Ovary (tissue), 9 donors: ENCODE results near the gene FN3K. TPM values are rescaled to one million over a fixed set of nuclear protein-coding genes. Genes with fewer than 3 reads are reported as not detected.

ENCODE experiments used
- DNase-seq, 5 donors: peaks; one replicate each; pipeline ENCODE4 v3.0.0-alpha.2; 2019 to 2020
- H3K27ac ChIP-seq, 2 donors: fragments of 200-600 bp; one replicate each; pipeline versions ENCODE4 v1.5.1 to v1.8.0; 2019 to 2022
- H3K27me3 ChIP-seq: fragments of 200-600 bp; one replicate; pipeline ENCODE4 v1.8.0; 2022
- H3K36me3 ChIP-seq: fragments of 200-600 bp; sonication (generic); one replicate; pipeline ENCODE4 v1.5.1; 2019
- H3K4me1 ChIP-seq: one replicate; pipeline ENCODE4 v1.8.1; 2013; ENCODE audit warnings: mild to moderate bottlenecking, moderate library complexity; ENCODE audit not compliant: insufficient read depth
- H3K4me3 ChIP-seq: fragments of 200-600 bp; sonication (generic); one replicate; pipeline ENCODE4 v1.5.1; 2017
- H3K9me3 ChIP-seq, 2 donors: fragments of 200-600 bp in 1 of 2; sonication (generic) in 1 of 2; one replicate each; pipeline versions ENCODE4 v1.5.1 to v1.8.1; 2013 to 2019; ENCODE audit warnings: mild to moderate bottlenecking in 1 of 2, moderate library complexity in 1 of 2
- EP300 ChIP-seq: sonication (generic); formaldehyde crosslinking; IDR thresholded peaks from one replicate; pipeline ENCODE4 v1.6.1; 2017; ENCODE audit warnings: antibody characterized with exemption
- POLR2A ChIP-seq: fragments of 450-650 bp; IDR thresholded peaks from one replicate; pipeline ENCODE4 v1.6.1; 2017; ENCODE audit warnings: antibody characterized with exemption, mild to moderate bottlenecking, moderate library complexity
- WGBS, 3 donors: extraction: QIAGEN DNeasy Blood & Tissue Kit in 1 of 3; methylation state at CpG; one replicate each; pipeline versions ENCODE4 v1.1.5 to v1.1.7; 2013 to 2017; 5-methylcytosine and 5-hydroxymethylcytosine counted together
- intact Hi-C, 4 donors: fragments of 100-400 bp; cut with DNase I; formaldehyde crosslinking; loops; one replicate each; pipeline versions ENCODE4 v1.11.0 to v1.15.1; 2022 to 2023
- polyA plus RNA-seq, 2 donors: library from polyadenylated mRNA; stranded (reverse); fragments of 200-250 nt in 1 of 2; fragments of 350-450 nt in 1 of 2; fragmentation: Illumina TruSeq in 1 of 2; extraction: RNeasy Lipid Tissue Mini Kit (QIAGEN cat#74804) in 1 of 2; gene quantifications; one replicate each; pipeline ENCODE4 v1.2.3, GENCODE V29; 2013 to 2014
- total RNA-seq, 7 donors: library from RNA; depleted of rRNA in 2 of 7; stranded (reverse); fragments of >200 nt in 2 of 7; fragmentation: NEBNext Ultra II Directional in 3 of 7; extraction: Animal tissue kit (Norgen Biotek cat#: 25700) in 3 of 7; gene quantifications; one replicate each; pipeline versions ENCODE4 v1.1.0 to v1.2.4, GENCODE V29; 2016 to 2023
- TF ChIP-seq, protein P1 (sequence below), 3 donors: fragments of 450-650 bp in 2 of 3; fragments of 200-600 bp in 1 of 3; IDR thresholded peaks; one replicate each; pipeline versions ENCODE4 v1.5.1 to v1.8.0; 2016 to 2022; ENCODE audit warnings: antibody characterized with exemption in 3 of 3, mild to moderate bottlenecking in 1 of 3
- donor health status: DM: no; HTN: no; CAD: no; lungs with moderate emphysema.
- donor health status: DM: no; HTN: no; CAD: no.
- donor health status: Bipolar disorder and iron deficiency.
- donor health status: DM: yes; HTN: yes; CAD: no.
- donor health status: DM: no; HTN: no; CAD: no.
- donor health status: DM: yes; HTN: yes; CAD: no.

The FN3K gene
- total and polyA plus RNA-seq, 9 donors = 12.0 to 106 (median 30.1) TPM

GRCh38 chr17:82692268-82692667 is 43.1 kb upstream of the FN3K start:
- no peak for DNase-seq
- intact Hi-C loops = no loop called here
- peaks cover 7% of the 10 kb centered on the region for H3K4me1 ChIP-seq
- WGBS, 3 donors = 67 to 73% (median 71%) methylated on average over 15 to 16 of the region's 16 CpGs
- no peak for TF ChIP-seq EP300
- no peak for TF ChIP-seq POLR2A
- TF ChIP-seq, protein P1, sequence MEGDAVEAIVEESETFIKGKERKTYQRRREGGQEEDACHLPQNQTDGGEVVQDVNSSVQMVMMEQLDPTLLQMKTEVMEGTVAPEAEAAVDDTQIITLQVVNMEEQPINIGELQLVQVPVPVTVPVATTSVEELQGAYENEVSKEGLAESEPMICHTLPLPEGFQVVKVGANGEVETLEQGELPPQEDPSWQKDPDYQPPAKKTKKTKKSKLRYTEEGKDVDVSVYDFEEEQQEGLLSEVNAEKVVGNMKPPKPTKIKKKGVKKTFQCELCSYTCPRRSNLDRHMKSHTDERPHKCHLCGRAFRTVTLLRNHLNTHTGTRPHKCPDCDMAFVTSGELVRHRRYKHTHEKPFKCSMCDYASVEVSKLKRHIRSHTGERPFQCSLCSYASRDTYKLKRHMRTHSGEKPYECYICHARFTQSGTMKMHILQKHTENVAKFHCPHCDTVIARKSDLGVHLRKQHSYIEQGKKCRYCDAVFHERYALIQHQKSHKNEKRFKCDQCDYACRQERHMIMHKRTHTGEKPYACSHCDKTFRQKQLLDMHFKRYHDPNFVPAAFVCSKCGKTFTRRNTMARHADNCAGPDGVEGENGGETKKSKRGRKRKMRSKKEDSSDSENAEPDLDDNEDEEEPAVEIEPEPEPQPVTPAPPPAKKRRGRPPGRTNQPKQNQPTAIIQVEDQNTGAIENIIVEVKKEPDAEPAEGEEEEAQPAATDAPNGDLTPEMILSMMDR (IDR thresholded peaks at IDR 0.05) = no peak
- no peaks in the 10 kb centered on the region for H3K27me3 ChIP-seq
- no peaks in the 10 kb centered on the region for H3K9me3 ChIP-seq
- no peaks in the 10 kb centered on the region for H3K36me3 ChIP-seq
- no peak overlapping the region for H3K4me3 ChIP-seq
- no peak overlapping the region for H3K27ac ChIP-seq

- 93 to 95% (median 94%) methylated on average over 22 of the region's 22 CpGs for WGBS, 3 donors
- no peaks in the 10 kb centered on the region for H3K27me3 ChIP-seq
- peaks cover 9% of the 10 kb centered on the region for H3K4me1 ChIP-seq
- intact Hi-C loops = no loop called here
- no peak overlapping the region for H3K27ac ChIP-seq
- DNase-seq = no peak
- TF ChIP-seq EP300 (no peak), POLR2A (no peak)
- TF ChIP-seq, protein P1 (IDR thresholded peaks at IDR 0.05) = no peak
- no peaks in the 10 kb centered on the region for H3K36me3 ChIP-seq
- H3K4me3 ChIP-seq = no peak overlapping the region
- H3K9me3 ChIP-seq = no peaks in the 10 kb centered on the region
Observed at GRCh38 chr17:82693168-82693867, 42.1 kb upstream of the FN3K start.

DNA sequence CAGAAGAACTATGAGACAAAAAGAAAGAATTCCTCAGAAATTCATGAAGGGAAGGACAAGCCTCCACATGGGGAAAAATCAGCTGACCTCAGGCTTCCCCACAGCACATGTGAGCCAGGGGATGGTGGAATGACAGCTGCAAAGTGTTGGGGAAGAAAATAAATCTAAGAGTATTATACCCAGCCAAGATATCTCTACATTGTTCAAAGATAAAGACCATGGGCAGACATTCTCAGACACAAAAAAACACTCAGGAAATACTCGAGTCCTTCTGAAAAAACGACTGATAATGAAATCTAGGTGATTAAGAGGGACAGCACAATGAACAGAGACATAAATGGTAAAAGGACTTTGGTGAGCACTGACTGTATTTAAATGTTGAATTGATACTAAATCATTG is 40.8 kb upstream of the FN3K start:
- H3K4me1 ChIP-seq = peaks cover 15% of the 10 kb centered on the region
- no peak for DNase-seq
- H3K36me3 ChIP-seq = no peaks in the 10 kb centered on the region
- no peaks in the 10 kb centered on the region for H3K27me3 ChIP-seq
- TF ChIP-seq EP300 (no peak), POLR2A (no peak)
- TF ChIP-seq, protein P1 (IDR thresholded peaks at IDR 0.05) = no peak
- H3K9me3 ChIP-seq = no peaks in the 10 kb centered on the region
- WGBS, 3 donors = 70 to 79% (median 73%) methylated on average over 2 of the region's 2 CpGs
- H3K4me3 ChIP-seq = no peak overlapping the region
- H3K27ac ChIP-seq = no peak overlapping the region
- intact Hi-C loops = no loop called here

DNA sequence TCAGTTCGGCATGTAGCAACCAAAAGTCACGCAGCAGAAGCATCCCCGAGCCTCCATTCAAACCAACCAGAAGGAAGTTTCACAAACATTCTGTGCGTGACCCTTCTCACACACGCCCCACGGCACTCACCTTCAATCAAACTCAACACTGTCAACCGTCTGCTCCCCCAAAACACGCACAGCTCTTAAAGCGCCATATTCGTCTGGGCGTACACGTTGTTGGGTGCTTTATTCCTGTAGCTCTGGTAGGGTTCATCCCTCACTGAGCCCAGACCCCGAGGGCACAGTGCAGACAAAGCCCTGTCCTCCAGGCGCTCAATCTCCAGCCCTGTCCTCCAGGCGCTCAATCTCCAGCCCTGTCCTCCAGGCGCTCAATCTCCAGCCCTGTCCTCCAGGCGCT is 39.2 kb upstream of the FN3K start:
- H3K27me3 ChIP-seq = no peaks in the 10 kb centered on the region
- intact Hi-C loops = no loop called here
- H3K9me3 ChIP-seq = no peaks in the 10 kb centered on the region
- H3K4me3 ChIP-seq = no peak overlapping the region
- WGBS, 3 donors = 94 to 96% (median 96%) methylated on average over 16 to 17 of the region's 17 CpGs
- DNase-seq = no peak
- no peaks in the 10 kb centered on the region for H3K36me3 ChIP-seq
- peaks cover 16% of the 10 kb centered on the region for H3K4me1 ChIP-seq
- no peak for TF ChIP-seq POLR2A
- TF ChIP-seq EP300 = no peak
- TF ChIP-seq, protein P1 (IDR thresholded peaks at IDR 0.05) = no peak
- H3K27ac ChIP-seq = no peak overlapping the region
